HuH-7 (cell line): ENCODE measurements around the gene DUSP18.
"Not testable (repeated sequence)": the region's sequence is repeated elsewhere in the genome, so short reads cannot be mapped to it uniquely, and the experiment has no call there.

Source experiments
- DNase-seq: peaks from one replicate; pipeline ENCODE4 v3.0.0; 2011; ENCODE audit warnings: low spot score

DUSP18 gene

DNA sequence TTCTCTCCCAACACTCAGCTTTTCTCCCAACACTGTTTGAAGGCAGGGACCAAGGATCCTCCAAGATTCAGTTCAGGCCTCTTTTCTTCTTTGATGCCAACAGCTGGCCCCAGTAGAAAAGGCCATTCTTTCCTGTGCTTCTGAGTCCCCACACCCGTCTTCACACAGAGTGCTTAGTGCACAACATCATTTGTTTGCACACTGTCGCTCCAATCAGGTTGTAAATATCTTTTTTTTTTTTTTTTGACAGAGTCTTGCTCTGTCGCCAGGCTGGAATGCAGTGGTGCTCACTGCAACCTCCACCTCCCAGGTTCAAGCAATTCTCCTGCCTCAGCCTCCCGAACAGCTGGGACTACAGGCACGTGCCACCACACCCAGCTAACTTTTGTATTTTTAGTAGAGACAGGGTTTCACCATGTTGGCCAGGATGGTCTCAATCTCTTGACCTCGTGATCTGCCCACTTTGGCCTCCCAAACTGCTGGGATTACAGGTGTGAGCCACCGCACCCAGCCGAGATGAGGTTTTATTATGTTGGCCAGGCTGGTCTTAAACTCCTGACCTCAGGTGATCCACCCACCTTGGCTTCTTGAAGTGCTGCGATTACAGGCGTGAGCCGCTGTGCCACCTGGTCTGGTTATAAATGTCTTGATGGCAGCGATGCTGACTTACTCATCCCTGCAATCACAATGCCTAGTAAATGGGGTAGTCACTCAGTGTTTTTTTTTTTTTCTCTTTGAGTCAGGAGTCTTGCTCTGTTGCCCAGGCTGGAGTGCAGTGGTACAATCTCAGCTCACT is 12.4 kb upstream of the DUSP18 start:
- DNase-seq = not testable (repeated sequence)

DNA sequence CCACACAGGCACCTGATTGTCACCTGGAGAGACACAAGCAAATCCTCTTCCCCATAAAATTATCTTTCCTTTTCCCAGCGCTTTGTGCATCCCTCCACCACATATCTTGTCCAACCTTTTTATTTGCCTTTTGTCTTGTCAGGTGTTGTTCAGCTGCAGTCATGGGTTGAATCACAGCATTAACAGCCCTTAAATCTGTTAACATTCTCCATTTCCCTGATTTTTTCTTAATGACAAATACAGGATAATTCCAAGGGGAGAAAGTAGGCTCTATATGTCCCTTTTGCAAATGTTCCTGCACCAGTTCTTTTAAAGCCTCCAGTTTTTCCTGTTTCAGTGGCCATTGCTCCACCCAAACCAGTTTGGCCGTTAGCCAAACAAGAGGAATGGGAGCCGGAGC is 8.9 kb upstream of the DUSP18 start:
- not testable (repeated sequence) for DNase-seq

DNA sequence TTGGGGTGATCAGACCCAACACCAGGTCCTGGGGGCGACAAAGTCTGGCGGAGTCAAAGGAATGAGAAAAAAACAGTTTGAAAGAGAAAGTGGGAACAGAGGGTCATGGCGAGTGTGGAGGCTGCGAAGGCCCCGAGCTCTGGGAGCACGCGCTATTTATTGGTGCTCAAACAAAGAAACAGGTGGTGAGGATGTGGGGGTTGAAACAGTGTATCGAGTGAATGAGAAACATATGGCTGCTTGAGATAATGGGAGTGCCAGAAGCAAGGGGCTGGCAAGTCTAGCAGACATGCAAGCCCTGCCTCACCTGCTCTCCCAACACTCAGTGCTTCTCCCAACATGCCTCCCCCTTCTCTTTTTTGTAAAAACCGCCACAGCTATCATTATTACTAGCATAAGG is 7.8 kb upstream of the DUSP18 start:
- DNase-seq = no peak

DNA sequence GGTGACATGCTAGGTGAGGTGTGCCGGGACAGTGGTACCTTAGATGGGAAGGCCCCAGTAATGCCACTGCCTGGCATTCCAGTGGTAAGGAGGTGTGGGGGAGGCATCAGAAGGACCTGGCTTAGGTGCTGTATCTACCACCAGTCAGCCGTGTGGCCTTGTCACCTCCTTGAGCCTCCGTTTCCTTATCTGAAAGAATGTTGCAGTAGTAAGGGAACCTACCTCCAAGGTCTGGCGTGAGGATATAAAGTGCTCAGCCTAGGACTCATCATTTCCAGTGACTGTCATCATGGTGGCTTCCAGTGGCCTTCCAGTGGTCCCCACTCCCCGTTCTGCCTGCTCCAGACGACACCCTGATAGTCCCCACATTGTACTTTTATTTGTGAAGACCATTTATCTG is 6.8 kb upstream of the DUSP18 start:
- no peak for DNase-seq

DNA sequence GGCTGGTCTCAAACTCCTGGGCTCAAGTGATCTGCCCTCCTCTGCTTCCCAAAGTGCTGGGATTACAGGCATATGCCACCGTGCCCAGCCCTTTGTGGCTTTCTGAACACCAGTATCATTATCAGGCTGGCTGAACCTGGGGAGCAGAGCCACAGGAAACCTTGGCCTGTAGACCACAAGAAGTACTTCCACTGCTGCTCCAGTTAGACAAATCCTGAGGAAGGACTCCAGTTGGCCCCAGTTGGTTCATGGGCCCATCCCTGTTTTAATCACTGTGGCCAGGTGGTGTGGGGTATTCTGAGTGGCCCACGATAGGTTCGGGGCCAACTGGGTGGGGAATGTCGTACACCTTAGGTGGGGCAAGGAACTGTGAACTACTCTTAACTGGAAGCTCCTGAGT is 5.5 kb upstream of the DUSP18 start:
- DNase-seq = no peak

DNA sequence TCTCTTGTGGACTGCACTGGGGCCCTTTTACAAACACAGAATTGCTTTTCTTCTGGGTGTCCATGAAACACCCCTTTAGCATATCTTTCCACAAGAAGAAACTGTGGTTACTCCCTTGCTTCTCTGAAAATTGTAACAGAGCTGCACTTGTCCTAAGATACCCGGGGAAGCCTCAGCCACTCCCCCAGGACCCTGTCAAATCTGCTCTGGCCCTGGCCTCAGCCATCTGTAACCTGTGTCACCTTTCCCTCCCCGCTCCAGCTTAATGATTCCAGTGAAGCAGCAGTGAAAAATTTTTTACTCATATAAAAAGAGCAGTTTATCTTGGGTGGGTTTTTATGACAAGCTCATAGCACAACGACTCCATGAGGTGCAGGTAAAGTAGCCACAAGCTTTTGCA is 3.4 kb upstream of the DUSP18 start:
- DNase-seq = no peak

DNA sequence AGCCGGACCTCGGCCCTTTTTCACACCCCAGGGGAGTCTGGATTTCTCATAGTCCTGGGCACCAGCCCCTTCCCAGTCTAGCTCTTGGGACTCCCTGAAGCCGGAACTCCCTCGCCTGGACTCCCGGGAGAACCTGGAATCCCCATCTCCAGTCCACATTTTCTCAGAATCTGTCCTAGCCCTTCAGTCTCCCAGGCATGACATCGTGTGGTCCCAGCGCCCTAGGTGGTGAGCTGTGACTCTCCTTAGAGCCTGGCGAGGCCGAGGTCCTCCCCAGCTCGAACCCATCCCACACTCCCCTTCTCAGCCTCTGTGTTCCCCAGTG is 673 bp upstream of the DUSP18 start:
- DNase-seq = peak; percentile 38

DNA sequence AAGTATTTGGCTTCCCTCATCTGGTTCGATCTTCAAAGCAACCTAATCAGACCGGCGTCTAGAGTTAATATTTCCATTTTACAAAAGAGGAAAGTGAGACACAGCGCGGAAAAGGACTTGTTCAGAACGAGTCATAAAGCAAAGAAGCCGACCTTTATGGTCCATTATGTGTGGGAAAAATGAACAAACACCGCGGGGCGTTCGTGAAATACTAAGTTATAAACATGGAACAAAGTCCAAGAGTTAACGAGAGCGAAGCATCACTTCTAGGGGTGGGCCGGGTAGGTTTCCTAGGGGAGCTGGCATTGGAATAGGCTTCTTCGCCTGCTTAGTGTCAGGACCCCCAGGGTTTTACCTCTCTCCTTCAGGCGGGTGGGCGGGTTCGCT is 575 bp downstream of the DUSP18 start:
- no peak for DNase-seq

DNA sequence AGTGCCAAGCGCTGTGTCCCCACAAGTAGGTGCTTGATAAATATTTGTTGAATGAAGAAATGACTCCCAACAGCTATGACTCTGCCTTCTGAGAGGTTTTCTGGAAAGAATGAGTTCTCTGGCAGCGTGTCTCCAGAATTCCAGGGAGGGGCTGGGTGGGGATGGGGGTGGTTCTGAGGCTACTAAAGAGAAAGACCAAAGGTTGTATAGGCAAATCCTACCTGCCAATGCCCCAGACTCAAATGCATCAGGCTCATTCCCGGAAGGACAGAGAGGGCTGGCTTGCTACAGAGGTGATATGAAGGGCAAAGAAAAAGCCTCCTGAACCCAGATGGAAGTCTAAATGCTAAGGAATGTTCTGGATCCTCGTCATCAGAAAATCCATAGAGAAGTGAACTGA is 1.9 kb downstream of the DUSP18 start:
- no peak for DNase-seq

DNA sequence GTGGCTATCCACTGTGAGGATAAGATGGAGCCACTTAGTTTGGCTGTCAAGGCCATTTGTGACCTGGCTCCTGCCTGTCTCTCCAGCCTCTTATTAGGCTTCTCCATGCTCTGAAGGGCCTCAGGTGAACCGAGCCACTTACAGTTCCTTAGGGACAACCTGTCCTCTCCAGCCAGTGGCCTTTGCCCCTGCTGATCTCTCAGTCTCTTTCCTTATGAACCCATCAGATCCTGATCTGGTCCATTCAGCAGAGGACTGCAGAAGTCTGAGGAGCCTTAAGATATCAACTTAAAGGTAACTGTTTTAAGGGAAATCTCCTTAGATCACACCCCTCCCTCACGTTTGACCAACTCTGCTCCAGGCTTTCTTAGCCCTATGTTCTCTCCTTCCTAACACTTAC is 2.4 kb downstream of the DUSP18 start:
- DNase-seq = no peak

DNA sequence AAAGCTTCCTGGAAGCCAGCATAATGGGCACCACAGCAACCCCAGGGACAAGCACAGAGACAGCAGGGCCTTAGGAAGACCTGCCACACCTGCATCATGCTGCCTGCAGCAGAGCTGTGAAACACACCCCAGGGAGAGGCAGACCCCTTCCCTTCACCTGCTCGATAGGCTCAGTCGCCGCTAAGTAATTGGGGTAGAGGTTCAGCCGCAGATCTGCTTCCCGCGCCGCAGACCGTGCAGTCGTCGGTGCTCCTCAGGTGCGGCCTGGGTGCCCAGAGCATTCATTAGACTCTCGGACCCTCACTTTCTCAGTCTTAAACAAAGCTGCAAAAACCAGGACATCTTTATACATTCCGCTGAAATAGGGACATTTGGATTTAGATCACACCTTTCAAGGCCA is 2.9 kb downstream of the DUSP18 start:
- DNase-seq = no peak

DNA sequence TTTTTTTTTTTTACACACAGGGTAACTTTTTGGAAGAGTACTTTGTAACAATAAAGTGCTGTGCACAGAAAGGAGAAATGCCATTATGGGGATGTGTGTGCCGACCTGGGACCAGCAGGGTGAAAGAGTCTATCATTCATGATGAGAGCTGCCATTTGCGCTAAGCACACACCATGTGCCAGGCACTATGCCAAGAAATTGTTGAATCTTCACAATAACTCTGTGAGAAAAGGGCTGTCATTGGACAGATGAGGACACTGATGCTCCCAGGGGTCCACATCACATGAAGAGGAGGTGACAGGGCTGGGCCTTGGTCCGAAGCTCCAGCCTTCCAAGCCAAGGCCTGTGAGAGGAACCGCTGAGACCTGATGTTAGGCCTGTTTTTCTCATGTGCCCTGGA is 5.6 kb downstream of the DUSP18 start:
- DNase-seq = no peak

DNA sequence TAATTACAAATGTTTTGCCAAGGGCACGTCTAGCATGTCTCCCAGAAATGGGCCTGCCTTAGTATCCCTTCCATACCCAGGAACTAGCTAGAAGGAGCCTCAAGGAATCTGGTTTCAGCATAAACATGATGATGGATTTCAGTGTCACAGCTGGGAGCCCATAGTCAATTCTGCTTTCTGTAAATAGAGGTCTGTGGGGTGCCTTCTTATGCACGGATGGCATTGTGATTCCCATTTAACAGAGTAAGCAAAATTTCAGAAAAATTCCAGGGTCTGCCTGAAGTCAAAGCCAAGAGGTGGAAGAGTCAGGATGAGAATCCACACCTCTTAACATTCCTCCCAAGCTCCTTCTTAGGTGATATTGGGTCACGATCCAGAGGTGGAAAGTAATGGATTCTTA is 12.1 kb downstream of the DUSP18 start:
- DNase-seq = no peak

DNA sequence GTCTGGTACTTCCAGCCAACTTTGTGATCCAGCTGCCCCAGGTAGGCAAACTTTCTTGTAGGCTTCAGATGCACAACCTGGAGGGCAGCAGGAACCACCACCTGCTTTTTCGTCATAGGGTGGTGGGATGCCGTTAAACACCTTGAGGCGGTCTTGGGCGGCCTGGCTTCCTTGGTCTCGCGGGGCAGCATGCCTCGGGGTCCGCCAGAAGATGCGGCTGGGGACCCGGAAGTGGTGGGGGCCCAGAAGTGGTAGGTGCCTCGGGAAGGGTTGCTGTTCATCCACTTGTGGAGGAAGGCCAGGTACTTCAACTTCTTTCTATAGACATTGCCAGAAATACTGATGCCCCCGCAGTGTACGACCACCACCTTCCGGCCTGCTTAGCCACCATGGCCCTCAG is 13.3 kb downstream of the DUSP18 start:
- no peak for DNase-seq

DNA sequence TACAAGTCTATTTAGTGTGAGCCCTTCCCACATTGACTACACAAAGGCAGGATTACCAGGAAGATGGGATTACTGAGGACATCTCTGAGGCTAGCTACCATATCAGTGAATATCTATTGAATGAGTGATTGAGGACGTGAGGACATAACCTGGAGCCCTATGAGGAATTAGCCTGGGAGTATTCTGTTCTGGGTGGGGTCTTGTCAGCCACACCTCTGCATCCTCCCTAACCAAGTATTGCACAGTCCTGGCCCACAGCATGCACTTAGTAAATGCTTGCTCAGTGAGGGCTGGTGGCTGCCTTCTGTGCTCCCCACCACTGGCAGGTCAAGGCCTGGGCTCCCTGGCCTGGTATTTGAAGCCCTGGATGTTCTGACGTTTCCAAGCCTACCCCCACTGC is 14.8 kb downstream of the DUSP18 start:
- no peak for DNase-seq

DNA sequence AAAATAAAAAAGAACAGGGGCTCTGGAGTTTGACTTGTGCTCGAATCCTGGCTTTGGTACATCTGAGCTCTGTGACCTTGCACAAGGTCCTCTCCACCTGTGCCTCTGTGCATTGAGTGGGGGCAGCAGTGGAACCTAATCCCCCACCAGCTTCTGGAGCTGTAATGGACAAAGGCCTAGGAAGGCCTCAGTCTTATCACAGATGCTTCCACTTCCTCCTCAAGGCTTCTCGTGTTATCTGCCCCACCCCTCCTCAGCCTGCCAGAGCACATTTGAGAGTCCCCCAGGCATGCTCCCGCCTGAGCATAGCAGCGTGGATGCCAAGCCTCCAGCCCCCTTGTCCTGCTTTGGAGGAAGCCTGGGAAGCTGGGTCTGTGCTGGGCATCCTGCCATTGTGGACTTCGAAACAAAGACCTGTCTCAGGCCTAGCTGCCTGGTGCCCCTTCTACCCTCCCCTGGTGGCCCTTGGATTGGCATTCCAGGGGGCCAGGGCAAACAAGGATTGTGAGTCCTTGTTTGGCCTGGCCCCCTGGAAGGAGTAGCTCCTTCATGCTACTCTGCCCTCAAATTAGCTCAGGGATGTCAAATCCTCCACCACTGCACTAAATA is 17.1 kb downstream of the DUSP18 start:
- no peak for DNase-seq

DNA sequence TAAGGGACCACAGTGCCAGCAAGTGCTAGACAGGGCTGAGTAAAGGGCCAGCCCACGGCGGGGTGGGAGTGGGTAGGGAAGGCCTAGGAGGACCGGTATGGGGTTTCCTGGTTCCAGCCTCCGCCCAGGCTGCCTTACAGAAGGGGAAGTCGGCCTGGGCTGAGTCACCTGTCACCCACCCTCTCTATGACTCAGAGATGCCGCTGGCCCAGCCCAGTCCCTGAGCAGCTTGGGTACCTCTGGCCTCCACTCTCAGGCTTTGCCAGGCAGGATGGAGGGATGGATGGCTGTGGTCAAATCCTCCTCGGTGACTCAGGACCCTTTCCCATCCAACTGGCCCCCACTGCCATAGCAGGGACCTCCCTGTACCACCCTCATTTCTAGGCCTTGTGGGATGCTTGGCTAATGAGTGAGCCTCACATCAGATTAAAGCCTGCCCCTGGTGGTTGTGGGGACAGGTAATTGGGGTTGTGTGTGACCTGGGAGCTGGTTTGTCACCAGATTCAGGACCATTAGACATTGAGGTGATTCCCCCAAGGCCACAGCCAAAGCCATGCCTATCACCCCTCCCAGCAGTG is 18.2 kb downstream of the DUSP18 start:
- no peak for DNase-seq

DNA sequence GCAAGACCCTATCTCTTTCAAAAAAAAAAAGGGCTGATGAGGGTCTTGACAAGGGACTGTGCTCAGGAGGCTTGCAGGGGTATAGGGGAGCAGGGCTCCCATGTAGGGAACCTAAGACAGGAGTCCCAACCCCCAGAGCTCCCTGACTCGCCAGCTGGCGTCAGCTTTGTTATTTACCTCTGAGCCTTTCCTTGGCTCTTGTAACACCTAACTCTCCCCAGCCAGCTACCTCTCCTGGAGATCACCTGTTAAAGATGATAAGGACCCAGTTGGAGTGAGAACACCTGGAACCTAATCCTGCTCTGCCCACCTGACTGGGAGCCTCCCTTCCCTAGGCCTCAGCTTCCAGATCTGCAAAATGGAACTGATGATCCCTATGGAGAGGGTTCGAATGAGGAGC is 18.9 kb downstream of the DUSP18 start:
- no peak for DNase-seq

DNA sequence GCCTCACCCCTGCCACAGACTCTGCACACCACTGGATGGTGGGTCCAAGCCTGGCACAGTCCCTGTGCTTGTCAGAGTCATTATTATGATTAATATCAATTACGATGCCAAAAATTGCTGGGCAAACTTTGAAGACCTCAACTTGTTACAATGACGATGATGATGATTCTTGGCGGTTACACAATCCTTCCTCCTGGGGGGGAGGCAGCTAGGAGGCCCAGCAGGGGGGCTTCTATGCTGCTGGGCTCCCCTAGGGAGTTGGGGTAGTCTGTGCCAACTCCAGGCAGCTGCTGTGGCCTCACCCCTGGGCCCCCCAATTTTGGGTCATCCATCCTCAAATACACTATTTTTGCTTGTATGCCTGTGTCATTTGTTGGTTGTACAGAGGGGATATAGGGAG is 20.1 kb downstream of the DUSP18 start:
- no peak for DNase-seq

DNA sequence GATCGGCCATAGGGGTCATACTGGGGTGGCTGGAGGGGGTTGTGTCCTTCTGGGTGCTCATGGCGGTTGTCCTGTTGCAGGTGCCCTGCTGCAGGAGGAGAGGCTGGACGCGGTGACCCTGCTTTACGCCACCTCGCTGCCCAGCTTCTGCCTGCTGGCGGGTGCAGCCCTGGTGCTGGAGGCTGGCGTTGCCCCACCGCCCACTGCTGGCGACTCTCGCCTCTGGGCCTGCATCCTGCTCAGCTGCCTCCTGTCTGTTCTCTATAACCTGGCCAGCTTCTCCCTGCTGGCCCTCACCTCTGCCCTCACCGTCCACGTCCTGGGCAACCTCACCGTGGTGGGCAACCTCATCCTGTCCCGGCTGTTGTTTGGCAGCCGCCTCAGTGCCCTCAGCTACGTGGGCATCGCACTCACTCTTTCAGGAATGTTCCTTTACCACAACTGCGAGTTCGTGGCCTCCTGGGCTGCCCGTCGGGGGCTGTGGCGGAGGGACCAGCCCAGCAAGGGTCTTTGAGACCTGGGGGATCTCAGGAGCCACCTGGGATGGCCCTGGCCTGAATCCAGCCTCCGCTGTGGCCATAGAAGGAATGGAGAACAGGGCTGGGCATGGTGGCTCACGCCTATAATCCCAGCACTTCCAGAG is 21.0 kb downstream of the DUSP18 start:
- DNase-seq = no peak

DNA sequence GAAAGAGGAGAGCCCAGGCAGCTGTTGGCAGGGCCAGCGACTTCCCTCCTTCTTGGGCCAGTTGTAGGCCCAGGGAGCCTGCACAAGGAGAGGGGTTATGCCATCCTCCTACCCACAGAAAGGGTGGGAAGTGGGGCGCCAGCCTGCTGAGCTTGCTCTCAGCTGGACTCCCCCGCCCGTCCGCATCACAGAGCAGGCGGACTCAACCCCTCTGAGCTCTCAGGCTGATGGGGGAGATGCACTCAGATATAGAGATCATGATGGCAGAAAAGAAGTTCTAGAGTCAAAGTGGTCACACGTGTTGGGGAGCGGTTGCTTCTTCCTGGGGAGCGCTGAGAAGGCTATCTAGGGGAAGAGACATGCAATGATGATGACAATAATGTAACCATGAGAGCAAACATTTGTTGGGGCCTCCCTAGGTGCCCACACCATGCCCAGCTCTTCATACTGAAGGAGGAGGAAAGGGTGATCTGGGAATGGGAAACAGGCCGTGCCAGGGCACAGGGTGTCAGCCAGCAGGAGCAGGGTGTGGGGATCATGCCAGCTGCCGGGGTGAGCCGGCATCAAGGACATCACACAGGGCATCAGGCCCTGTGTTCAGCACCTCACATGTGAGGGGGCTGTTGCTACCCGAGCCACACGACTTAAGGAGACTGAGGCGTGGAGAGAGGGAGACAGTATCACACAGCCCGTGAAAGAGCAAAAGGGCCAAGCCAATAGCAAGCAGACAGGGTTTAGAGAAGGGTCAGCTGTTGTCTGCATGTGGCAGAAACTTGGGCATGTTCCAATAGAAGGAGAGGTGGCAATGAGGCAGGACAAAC is 24.4 kb downstream of the DUSP18 start:
- no peak for DNase-seq

DNA sequence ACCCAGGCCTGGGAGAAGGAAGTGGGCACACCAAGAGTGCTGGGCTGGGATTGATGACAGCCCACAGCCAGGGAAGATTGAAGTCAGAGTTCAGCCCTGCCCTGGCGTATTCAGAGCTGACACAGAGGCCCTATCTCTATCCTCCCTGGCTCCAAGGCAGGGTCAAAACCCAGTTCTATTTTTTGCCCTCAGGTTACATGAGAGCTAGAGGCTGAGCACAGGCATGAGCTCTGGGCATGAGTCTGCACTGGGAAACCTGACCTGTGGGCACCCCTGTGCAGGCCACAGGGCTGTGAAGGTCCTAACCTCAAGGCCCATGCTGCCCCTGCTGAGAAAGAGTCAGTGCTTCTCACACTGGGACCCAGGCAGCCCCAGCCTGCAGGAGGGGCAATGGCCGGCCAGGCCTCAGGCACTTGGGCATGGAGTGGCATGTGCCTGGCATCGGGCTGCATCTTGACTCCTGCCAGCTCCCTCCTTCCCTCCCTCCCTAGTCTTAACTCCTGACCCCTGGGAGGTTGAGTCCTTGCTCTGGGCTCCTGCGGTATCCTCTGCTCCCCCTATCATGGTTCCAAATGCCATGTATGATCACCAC is 26.7 kb downstream of the DUSP18 start:
- no peak for DNase-seq
